Panc1 (cell line): ENCODE measurements around the gene OR5B21.

Source experiments
- POLR2AphosphoS5 ChIP-seq: IDR thresholded peaks from 2 replicates; pipeline ENCODE4 v1.6.1; 2012; ENCODE audit warnings: mild to moderate bottlenecking, low read depth, low read length, moderate library complexity
- REST ChIP-seq, 2 experiments: IDR thresholded peaks; 2 replicates each; pipeline ENCODE4 v1.6.1; 2011 to 2012; ENCODE audit warnings: low read depth in 2 of 2, control low read depth in 1 of 2, low read length in 1 of 2, mild to moderate bottlenecking in 1 of 2, moderate library complexity in 1 of 2; ENCODE audit not compliant: insufficient read depth in 1 of 2
- SIN3A ChIP-seq: IDR thresholded peaks from 2 replicates; pipeline ENCODE4 v1.6.1; 2012; ENCODE audit warnings: low read depth, mild to moderate bottlenecking, low read length, moderate library complexity, borderline replicate concordance; ENCODE audit not compliant: insufficient read depth
- TCF7L2 ChIP-seq: IDR thresholded peaks from 2 replicates; pipeline ENCODE4 v1.6.1; 2011; ENCODE audit warnings: mild to moderate bottlenecking, low read depth, low read length, inconsistent platforms
- TF ChIP-seq, protein P1 (sequence below): fragments of 450-650 bp; IDR thresholded peaks from 2 replicates; pipeline ENCODE4 v1.5.1; 2017; ENCODE audit warnings: mild to moderate bottlenecking

DNA sequence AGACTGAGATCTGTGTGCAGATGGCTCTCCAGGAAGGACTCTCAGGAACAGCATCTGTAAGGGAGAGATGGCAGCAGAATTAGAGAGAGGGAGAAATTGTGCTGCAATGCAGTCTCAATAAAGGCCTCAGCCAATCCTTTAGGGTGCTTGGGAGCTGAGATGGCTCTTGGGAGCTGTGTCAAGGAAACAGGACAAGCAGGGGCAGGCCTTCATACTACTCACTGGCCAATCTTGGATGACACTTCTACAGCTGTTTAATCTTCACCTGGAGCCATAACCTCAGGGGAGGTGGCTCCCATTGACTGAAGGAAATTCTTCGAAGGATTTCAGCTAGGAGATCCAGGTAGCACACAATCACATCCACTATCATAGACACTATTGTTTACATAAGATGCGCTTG, 10.0 kb downstream of the OR5B21 start:
- TF ChIP-seq, protein P1, sequence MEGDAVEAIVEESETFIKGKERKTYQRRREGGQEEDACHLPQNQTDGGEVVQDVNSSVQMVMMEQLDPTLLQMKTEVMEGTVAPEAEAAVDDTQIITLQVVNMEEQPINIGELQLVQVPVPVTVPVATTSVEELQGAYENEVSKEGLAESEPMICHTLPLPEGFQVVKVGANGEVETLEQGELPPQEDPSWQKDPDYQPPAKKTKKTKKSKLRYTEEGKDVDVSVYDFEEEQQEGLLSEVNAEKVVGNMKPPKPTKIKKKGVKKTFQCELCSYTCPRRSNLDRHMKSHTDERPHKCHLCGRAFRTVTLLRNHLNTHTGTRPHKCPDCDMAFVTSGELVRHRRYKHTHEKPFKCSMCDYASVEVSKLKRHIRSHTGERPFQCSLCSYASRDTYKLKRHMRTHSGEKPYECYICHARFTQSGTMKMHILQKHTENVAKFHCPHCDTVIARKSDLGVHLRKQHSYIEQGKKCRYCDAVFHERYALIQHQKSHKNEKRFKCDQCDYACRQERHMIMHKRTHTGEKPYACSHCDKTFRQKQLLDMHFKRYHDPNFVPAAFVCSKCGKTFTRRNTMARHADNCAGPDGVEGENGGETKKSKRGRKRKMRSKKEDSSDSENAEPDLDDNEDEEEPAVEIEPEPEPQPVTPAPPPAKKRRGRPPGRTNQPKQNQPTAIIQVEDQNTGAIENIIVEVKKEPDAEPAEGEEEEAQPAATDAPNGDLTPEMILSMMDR: no peak
- TF ChIP-seq REST (IDR thresholded peaks at IDR 0.05; ENCODE audit: insufficient read depth in 1 of 2, low read depth in 2 of 2, low read length in 1 of 2): no peak
- TF ChIP-seq SIN3A: no peak
- TF ChIP-seq POLR2AphosphoS5: no peak
- no peak for TF ChIP-seq TCF7L2
